LNCAP (cell line): ENCODE results near the gene GRPR.

ENCODE experiments used
- TF ChIP-seq, protein P1 (sequence below): fragments of 450-650 bp; IDR thresholded peaks from 2 replicates; pipeline ENCODE4 v1.5.1; 2017; ENCODE audit warnings: mild to moderate bottlenecking

Gene GRPR

DNA sequence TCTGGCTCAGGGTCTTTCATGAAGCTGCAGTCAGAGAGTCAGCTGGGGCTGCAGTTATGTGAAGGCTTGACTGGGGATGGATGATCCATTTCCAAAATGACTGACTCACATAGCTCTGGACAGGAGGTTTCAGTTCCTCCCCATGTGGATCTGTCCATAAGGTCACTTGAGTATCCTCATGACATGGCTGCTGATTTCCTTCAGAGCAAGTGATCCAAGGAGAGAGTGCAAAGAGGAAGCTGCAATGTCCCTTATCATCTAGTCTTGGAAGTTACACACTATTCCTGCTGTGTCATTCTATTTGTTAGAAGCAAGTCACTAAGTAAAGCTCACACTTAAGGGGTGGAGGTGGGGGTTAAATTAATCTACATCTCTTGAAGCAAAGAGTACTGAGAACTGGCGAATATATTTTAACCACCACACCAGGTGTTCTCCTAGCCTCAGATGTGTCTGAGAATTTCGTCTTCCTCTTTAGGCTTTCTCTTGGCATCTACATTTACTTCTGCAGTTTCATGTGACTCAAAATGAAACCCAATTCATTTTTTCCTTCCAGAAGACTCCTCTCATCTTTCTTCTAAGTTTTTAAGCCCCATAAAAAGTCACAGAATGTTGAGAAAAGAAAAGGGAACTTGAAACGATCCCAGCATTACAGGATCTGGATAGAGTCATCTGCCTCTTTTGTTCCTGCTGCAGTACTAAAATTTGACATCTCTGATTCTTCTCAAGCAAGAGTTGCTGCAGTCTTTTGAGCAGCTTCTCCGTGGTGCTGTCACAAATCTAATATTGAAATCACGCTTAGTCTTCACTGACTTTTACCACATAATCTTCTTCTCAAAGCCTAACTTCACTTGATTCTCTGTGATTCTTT is 3.8 kb upstream of the GRPR start:
- TF ChIP-seq, protein P1, sequence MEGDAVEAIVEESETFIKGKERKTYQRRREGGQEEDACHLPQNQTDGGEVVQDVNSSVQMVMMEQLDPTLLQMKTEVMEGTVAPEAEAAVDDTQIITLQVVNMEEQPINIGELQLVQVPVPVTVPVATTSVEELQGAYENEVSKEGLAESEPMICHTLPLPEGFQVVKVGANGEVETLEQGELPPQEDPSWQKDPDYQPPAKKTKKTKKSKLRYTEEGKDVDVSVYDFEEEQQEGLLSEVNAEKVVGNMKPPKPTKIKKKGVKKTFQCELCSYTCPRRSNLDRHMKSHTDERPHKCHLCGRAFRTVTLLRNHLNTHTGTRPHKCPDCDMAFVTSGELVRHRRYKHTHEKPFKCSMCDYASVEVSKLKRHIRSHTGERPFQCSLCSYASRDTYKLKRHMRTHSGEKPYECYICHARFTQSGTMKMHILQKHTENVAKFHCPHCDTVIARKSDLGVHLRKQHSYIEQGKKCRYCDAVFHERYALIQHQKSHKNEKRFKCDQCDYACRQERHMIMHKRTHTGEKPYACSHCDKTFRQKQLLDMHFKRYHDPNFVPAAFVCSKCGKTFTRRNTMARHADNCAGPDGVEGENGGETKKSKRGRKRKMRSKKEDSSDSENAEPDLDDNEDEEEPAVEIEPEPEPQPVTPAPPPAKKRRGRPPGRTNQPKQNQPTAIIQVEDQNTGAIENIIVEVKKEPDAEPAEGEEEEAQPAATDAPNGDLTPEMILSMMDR = no peak

- TF ChIP-seq, protein P1 = no peak
Observed at GRCh38 chrX:16120431-16120830, 2.9 kb upstream of the GRPR start.

GRCh38 chrX:16124201-16124600 is 836 bp downstream of the GRPR start:
- TF ChIP-seq, protein P1 = no peak

DNA sequence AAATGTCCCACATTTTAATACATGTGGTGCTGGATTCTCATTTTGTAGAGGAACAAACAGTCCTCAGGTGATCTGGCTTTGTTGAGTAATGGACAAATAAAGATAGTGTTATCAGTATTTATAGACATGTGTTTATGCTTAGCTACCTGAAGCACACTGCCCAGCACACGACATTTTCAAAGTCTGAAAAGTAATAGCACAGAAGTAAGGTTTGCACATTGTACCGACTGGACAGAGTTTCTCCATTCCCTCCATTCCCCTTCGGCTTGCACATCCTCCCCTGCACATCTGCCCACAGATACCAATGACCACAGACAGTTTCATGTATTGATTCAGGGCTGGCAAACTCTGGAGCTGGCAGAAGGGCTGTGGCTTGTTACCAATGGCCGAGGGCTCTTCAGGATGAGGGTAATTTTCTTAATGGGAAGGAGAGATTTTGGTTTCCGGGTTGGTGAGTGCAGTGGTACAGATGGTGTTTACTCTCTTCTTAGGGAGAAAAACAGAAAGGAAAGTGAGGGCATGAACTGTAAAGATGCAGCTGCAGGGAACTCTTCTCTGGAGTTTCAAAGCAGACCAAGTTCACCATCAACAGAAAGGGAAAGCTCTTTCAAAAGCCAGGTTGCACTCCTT is 2.3 kb downstream of the GRPR start:
- TF ChIP-seq, protein P1 = no peak

DNA sequence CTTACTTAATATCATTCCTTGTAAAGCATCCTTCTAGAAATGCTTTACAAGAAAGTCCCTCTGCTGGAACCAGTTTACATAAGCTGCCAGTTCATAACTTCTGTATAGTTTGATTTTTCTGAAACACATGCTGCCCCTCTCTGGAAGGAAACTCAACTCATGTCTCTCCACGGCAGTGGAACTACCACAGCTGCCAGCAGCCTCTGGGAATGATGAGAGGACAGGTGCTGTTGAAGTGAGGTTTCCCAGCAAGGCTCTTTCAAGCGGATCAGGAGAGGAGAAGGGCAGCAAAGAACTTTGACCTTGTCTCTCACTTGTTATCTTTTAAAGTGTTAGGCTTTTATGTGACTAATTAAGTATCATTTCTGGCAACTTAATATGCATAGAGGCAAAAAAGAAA is 7.3 kb downstream of the GRPR start:
- TF ChIP-seq, protein P1 = no peak

- TF ChIP-seq, protein P1 = no peak
Observed at GRCh38 chrX:16134936-16135335, 11.6 kb downstream of the GRPR start.

DNA sequence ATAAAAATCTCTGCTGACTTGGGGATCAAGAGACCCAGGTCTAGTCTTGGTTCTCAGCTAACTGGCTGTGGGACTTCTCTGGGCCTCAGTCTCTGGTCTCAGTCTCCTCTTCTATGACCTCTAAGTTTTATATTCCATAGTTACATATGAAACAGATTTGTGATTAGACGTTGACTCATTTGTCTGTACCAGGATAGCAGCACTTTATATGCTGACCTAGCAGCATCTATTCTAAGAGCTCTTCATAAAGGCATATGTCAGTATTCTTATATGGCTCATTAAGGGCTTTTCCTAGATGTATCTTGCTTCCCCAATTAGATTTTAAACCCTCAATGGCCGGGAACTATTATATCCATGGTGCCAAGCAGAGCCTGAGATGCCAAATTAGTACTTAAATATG is 12.7 kb downstream of the GRPR start:
- TF ChIP-seq, protein P1 = no peak
